ENCODE data around the gene POFUT1.

DNA sequence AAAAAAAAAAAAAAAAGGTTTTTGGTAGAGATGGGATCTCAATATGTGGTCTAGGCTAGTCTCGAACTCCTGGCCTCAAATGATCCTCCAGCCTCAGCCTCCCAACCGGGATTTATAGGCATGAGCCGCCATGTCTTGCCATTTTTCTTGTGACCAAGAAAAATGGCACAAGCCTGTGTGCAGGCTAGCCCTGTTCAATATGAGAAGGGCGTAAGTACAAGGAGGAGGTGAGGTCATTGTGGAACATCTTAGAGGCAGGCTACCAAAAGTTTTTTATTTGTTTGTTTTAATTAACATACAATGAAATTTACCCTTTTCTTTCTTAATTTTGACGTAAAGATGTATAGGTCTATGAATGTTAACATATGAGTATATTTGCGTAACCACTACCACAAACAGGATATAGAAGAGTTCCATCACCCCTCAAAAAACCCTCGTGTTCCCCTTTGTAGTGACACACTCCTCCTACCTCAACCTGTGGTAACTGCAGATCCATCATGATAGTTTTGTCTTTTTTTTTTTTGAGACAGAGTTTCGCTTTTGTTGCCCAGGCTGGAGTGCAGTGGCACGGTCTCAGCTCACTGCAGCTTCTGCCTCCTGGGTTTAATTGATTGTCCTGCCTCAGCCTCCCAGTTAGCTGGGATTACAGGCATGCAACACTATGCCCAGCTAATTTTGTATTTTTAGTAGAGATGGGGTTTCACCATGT is 41.5 kb downstream of the POFUT1 start:
- TF ChIP-seq HDAC2 (IDR thresholded peaks at IDR 0.05; ENCODE audit: borderline replicate concordance in 1 of 2, low read depth in 2 of 2, low read length in 2 of 2) (no peak), SRF (IDR thresholded peaks at IDR 0.05; ENCODE audit: low read depth, low read length) (no peak), KDM5A (IDR thresholded peaks at IDR 0.05; ENCODE audit: low read length) (no peak), EGR1 (IDR thresholded peaks at IDR 0.05; ENCODE audit: borderline replicate concordance, low read depth, low read length) (no peak), RAD21 (IDR thresholded peaks at IDR 0.05 in 1 of 2, conservative IDR thresholded peaks at IDR 0.05 in 1 of 2; ENCODE audit: low read depth in 2 of 2, low read length in 2 of 2) (no peak), YY1 (IDR thresholded peaks at IDR 0.05; ENCODE audit: low read depth, low read length) (no peak), BRCA1 (IDR thresholded peaks at IDR 0.05; ENCODE audit: low read depth, low read length) (no peak), CEBPB (IDR thresholded peaks at IDR 0.05; ENCODE audit: low read depth, low read length) (no peak), TCF12 (IDR thresholded peaks at IDR 0.05; ENCODE audit: low read depth, low read length) (no peak), POLR2AphosphoS5 (IDR thresholded peaks at IDR 0.05; ENCODE audit: low read depth, low read length) (no peak), ZNF274 (IDR thresholded peaks at IDR 0.05; ENCODE audit: borderline replicate concordance, extremely low read depth, low read length) (no peak), GABPA (IDR thresholded peaks at IDR 0.05; ENCODE audit: borderline replicate concordance, insufficient read depth, low read length) (no peak)
- TF ChIP-seq, protein P1, sequence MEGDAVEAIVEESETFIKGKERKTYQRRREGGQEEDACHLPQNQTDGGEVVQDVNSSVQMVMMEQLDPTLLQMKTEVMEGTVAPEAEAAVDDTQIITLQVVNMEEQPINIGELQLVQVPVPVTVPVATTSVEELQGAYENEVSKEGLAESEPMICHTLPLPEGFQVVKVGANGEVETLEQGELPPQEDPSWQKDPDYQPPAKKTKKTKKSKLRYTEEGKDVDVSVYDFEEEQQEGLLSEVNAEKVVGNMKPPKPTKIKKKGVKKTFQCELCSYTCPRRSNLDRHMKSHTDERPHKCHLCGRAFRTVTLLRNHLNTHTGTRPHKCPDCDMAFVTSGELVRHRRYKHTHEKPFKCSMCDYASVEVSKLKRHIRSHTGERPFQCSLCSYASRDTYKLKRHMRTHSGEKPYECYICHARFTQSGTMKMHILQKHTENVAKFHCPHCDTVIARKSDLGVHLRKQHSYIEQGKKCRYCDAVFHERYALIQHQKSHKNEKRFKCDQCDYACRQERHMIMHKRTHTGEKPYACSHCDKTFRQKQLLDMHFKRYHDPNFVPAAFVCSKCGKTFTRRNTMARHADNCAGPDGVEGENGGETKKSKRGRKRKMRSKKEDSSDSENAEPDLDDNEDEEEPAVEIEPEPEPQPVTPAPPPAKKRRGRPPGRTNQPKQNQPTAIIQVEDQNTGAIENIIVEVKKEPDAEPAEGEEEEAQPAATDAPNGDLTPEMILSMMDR (IDR thresholded peaks at IDR 0.05; ENCODE audit: control extremely low read depth in 1 of 3, insufficient read depth in 1 of 3, low read depth in 1 of 3, low read length in 3 of 3) = no peak
- TF ChIP-seq, protein P2, sequence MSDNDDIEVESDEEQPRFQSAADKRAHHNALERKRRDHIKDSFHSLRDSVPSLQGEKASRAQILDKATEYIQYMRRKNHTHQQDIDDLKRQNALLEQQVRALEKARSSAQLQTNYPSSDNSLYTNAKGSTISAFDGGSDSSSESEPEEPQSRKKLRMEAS (IDR thresholded peaks at IDR 0.05) = no peak
